Measurements from ENCODE around the gene QKI.

Gene QKI

GRCh38 chr6:163617549-163617948 is 203.0 kb downstream of the QKI start:
- DNase-seq (ENCODE audit: low spot score) = no peak

GRCh38 chr6:163620101-163620500 is 205.6 kb downstream of the QKI start:
- no peak for DNase-seq (ENCODE audit: low spot score)

- DNase-seq (ENCODE audit: low spot score) = no peak
Measured at GRCh38 chr6:163620670-163621330, 206.3 kb downstream of the QKI start.

GRCh38 chr6:163625265-163625664 is 210.7 kb downstream of the QKI start:
- DNase-seq (ENCODE audit: low spot score) = no peak

GRCh38 chr6:163626073-163626867 is 211.8 kb downstream of the QKI start:
- DNase-seq (ENCODE audit: low spot score) = no peak

DNA sequence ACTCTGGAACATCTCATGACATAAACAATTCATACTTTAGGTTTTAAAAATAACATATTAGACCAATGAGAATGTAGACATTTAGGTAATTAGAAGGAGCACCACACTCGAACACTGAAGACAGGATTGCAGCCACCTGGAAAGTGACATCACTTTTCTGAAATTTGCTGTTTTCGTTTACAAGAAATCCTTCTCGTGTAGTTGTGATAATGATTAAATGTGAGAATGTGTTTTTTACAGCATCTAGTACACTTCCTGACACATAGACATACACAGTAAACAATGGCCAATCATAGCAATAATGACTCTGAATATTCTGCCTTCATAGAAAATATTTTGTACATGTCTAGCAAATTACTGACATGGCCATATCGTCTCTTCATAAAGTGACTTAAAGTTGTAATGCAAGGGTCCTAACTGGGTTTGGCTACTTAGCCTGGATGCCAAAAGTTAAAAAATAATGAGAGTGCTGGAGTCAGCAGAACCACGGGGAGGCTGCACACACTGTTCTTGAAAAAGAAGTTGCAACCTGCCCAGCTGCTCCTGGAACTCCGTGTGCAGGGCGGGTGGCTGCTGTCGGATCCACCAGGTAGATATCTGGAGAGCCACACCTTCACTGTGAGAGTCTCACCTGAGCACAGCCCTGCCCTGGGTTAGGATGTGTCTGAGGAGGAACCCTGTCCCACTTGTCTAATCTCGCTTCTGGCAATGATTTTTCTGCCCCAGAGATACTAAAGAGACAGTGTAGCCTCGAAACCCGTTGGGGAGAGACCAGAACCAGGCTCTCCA is 212.9 kb downstream of the QKI start:
- no peak for DNase-seq (ENCODE audit: low spot score)
